Naive thymus-derived CD4-positive, alpha-beta T cell (primary cell): Measurements from ENCODE around the gene ZBTB45. TPM values are rescaled to one million over a fixed set of nuclear protein-coding genes. Genes with fewer than 3 reads are reported as not detected.

ENCODE experiments used
- ATAC-seq: fragments of 150-1000 bp; cut with Tn5 transposase; 2 replicates; pipeline ENCODE4 v1.10.0; 2021; ENCODE audit warnings: mild to moderate bottlenecking, moderate library complexity
- CTCF ChIA-PET: fragments of 350-600 bp; sonication (Branson Sonifier 250); formaldehyde crosslinking; loops from one replicate; lab custom pipeline; 2021; ENCODE audit warnings: antibody characterized with exemption; lab: Charles Lee
- POLR2A ChIA-PET: fragments of 350-600 bp; sonication (Branson Sonifier 250); formaldehyde crosslinking; loops from one replicate; lab custom pipeline; 2021; ENCODE audit warnings: antibody characterized with exemption, inconsistent platforms; lab: Charles Lee
- DNase-seq, 9 donors: peaks; one replicate each; pipeline versions ENCODE4 v3.0.0 to v3.0.0-alpha.2; 2020 to 2022; ENCODE audit warnings: mixed read lengths in 1 of 9
- H3K27ac ChIP-seq: one replicate; pipeline ENCODE4 v1.7.0; 2013; ENCODE audit warnings: mild to moderate bottlenecking, low read depth, low read length, moderate library complexity
- H3K27me3 ChIP-seq, 2 donors: one replicate each; pipeline ENCODE4 v1.7.0; 2013; ENCODE audit warnings: low read length in 2 of 2, mild to moderate bottlenecking in 2 of 2, moderate library complexity in 2 of 2; ENCODE audit not compliant: control insufficient read depth in 2 of 2, insufficient read depth in 2 of 2
- H3K36me3 ChIP-seq, 3 experiments: 1 replicate in 2 of 3; 2 replicates in 1 of 3; pipeline ENCODE4 v1.7.0; 2013; ENCODE audit warnings: low read length in 3 of 3, mild to moderate bottlenecking in 3 of 3, moderate library complexity in 1 of 3; ENCODE audit not compliant: insufficient read depth in 3 of 3, control insufficient read depth in 2 of 3
- H3K4me1 ChIP-seq, 2 donors: one replicate each; pipeline ENCODE4 v1.7.0; 2013; ENCODE audit warnings: low read length in 2 of 2, mild to moderate bottlenecking in 2 of 2, moderate library complexity in 1 of 2; ENCODE audit not compliant: control insufficient read depth in 2 of 2, insufficient read depth in 2 of 2
- H3K4me3 ChIP-seq: 2 replicates; pipeline ENCODE4 v1.7.0; 2013; ENCODE audit warnings: mild to moderate bottlenecking, low read length
- H3K9me3 ChIP-seq, 3 experiments: 1 replicate in 2 of 3; 2 replicates in 1 of 3; pipeline ENCODE4 v1.7.0; 2013; ENCODE audit warnings: low read length in 3 of 3; ENCODE audit not compliant: control insufficient read depth in 2 of 3
- H3K27ac Mint-ChIP-seq, 9 donors: one replicate each; pipeline ENCODE4 v1.8.0; 2020 to 2022; ENCODE audit warnings: mixed read lengths in 9 of 9, mild to moderate bottlenecking in 8 of 9, moderate library complexity in 5 of 9, inconsistent platforms in 2 of 9
- H3K27me3 Mint-ChIP-seq, 5 donors: one replicate each; pipeline ENCODE4 v1.8.0; 2021 to 2022; ENCODE audit warnings: mixed read lengths in 5 of 5, mild to moderate bottlenecking in 1 of 5
- H3K36me3 Mint-ChIP-seq, 5 donors: one replicate each; pipeline ENCODE4 v1.8.0; 2020 to 2022; ENCODE audit warnings: mixed read lengths in 5 of 5, mild to moderate bottlenecking in 3 of 5, inconsistent platforms in 1 of 5
- H3K4me1 Mint-ChIP-seq, 7 donors: one replicate each; pipeline ENCODE4 v1.8.0; 2020 to 2022; ENCODE audit warnings: mixed read lengths in 7 of 7, mild to moderate bottlenecking in 3 of 7, inconsistent platforms in 1 of 7
- H3K4me3 Mint-ChIP-seq, 10 donors: one replicate each; pipeline ENCODE4 v1.8.0; 2020 to 2022; ENCODE audit warnings: mild to moderate bottlenecking in 10 of 10, mixed read lengths in 10 of 10, moderate library complexity in 6 of 10, inconsistent platforms in 2 of 10
- H3K9me3 Mint-ChIP-seq, 11 donors: one replicate each; pipeline ENCODE4 v1.8.0; 2020 to 2022; ENCODE audit warnings: mixed read lengths in 11 of 11, mild to moderate bottlenecking in 4 of 11, inconsistent platforms in 1 of 11, moderate library complexity in 1 of 11
- intact Hi-C, 2 donors: fragments of 100-400 bp; cut with micrococcal nuclease; formaldehyde crosslinking; loops; one replicate each; pipeline ENCODE4 v1.15.1; 2023
- polyA plus RNA-seq, 2 donors: library from polyadenylated mRNA; unstranded; fragments of 300-500 nt; fragmentation: Illumina TruSeq; gene quantifications; one replicate each; pipeline ENCODE4 v1.2.3, GENCODE V29; 2021
- total RNA-seq, 6 experiments: library from RNA in 5 of 6; stranded (reverse) in 5 of 6; gene quantifications; 1 replicate in 5 of 6; 2 replicates in 1 of 6; pipeline ENCODE4 v1.2.3 and lab custom pipeline; 2021 to 2026

The ZBTB45 gene
- total and polyA plus RNA-seq, 7 experiments from 2014 or later, result 5.1 to 19.2 (median 9.9) TPM

GRCh38 chr19:58518256-58519086 is 1.1 kb downstream of the ZBTB45 start:
- H3K9me3 ChIP-seq, result no peaks in the 10 kb centered on the region
- Mint-ChIP-seq H3K4me3 (peak overlapping the region; percentile 90 to 97 (median 95)), H3K36me3 (peaks cover 0 to 18% (median 0%) of the 10 kb centered on the region in 5 donors), H3K27me3 (peaks cover 0 to 3% (median 0%) of the 10 kb centered on the region in 5 donors), H3K27ac (peak overlapping the region; percentile 92 to 99 (median 97)), H3K9me3 (peaks cover 0 to 4% (median 0%) of the 10 kb centered on the region in 11 donors), H3K4me1 (peaks cover 29 to 55% (median 45%) of the 10 kb centered on the region in 7 donors)
- H3K36me3 ChIP-seq, result peaks cover 0 to 22% (median 5%) of the 10 kb centered on the region in 3 experiments
- no peaks in the 10 kb centered on the region for H3K27me3 ChIP-seq
- ATAC-seq (no peak), DNase-seq (no peak)
- intact Hi-C loops, result loop anchor here (1.0 to 2.0 kb wide), 15 partner anchors 19 to 791 kb away; partner anchors contain the start of genes CHMP2A (in 2 of the 2), MZF1 (in 2 of the 2), TRIM28 (in 2 of the 2) and ZNF446 (in 2 of the 2)
- POLR2A ChIA-PET, result interaction anchor here (0.9 to 5.5 kb wide), 10 partner anchors 19 to 335 kb away, joined by 3 to 59 read pairs (median 20); partner anchors contain the start of genes CHMP2A, MZF1, TRIM28 and UBE2M
- CTCF ChIA-PET, result interaction anchor here (0.8 to 4.8 kb wide), 8 partner anchors 25 to 1112 kb away, joined by 3 to 46 read pairs (median 4); partner anchors contain the start of gene TRIM28
- H3K4me3 ChIP-seq, result peak overlapping the region; percentile 76
- peak overlapping the region; percentile 86 for H3K27ac ChIP-seq
- H3K4me1 ChIP-seq, result peaks cover 17 to 18% of the 10 kb centered on the region in 2 donors

GRCh38 chr19:58516964-58517833 is 2.4 kb downstream of the ZBTB45 start:
- Mint-ChIP-seq H3K9me3 (peaks cover 0 to 4% (median 0%) of the 10 kb centered on the region in 11 donors), H3K4me3 (peak overlapping the region in 5 of 10 donors; percentile 6 to 51 (median 16)), H3K27me3 (peaks cover 0 to 3% (median 0%) of the 10 kb centered on the region in 5 donors), H3K4me1 (peaks cover 29 to 55% (median 45%) of the 10 kb centered on the region in 7 donors), H3K36me3 (peaks cover 0 to 18% (median 0%) of the 10 kb centered on the region in 5 donors), H3K27ac (peak overlapping the region in 2 of 9 donors; percentile 38 to 46)
- Histone ChIP-seq H3K4me3 (no peak overlapping the region), H3K27me3 (no peaks in the 10 kb centered on the region), H3K27ac (no peak overlapping the region), H3K9me3 (no peaks in the 10 kb centered on the region), H3K4me1 (peaks cover 18 to 21% of the 10 kb centered on the region in 2 donors), H3K36me3 (peaks cover 0 to 22% (median 5%) of the 10 kb centered on the region in 3 experiments)
- ChIA-PET POLR2A (interaction anchor here (1.2 to 5.5 kb wide), 4 partner anchors 18 to 43 kb away, joined by 3 to 59 read pairs (median 12); partner anchors contain the start of genes CHMP2A and TRIM28), CTCF (interaction anchor here (1.2 to 4.8 kb wide), 2 partner anchors 63 to 66 kb away, joined by 3 to 46 read pairs; no protein-coding TSS in a partner anchor)
- intact Hi-C loops, result no loop called here
- ATAC-seq, result no peak
- DNase-seq, result no peak

- Mint-ChIP-seq H3K27ac (peak overlapping the region in 3 of 9 donors; percentile 59 to 67 (median 65)), H3K9me3 (peaks cover 0 to 4% (median 0%) of the 10 kb centered on the region in 11 donors), H3K36me3 (peaks cover 0 to 18% (median 0%) of the 10 kb centered on the region in 5 donors), H3K4me1 (peaks cover 29 to 55% (median 45%) of the 10 kb centered on the region in 7 donors), H3K4me3 (peak overlapping the region in 4 of 10 donors; percentile 10 to 57 (median 50)), H3K27me3 (peaks cover 0 to 3% (median 0%) of the 10 kb centered on the region in 5 donors)
- Histone ChIP-seq H3K27ac (no peak overlapping the region), H3K4me3 (no peak overlapping the region), H3K36me3 (peaks cover 0 to 22% (median 5%) of the 10 kb centered on the region in 3 experiments), H3K27me3 (no peaks in the 10 kb centered on the region), H3K9me3 (no peaks in the 10 kb centered on the region), H3K4me1 (peaks cover 18 to 21% of the 10 kb centered on the region in 2 donors)
- POLR2A ChIA-PET, result interaction anchor here (1.2 to 5.5 kb wide), 3 partner anchors 28 to 39 kb away, joined by 3 to 59 read pairs (median 4); partner anchors contain the start of genes CHMP2A and TRIM28
- CTCF ChIA-PET, result no interaction called here
- no peak for ATAC-seq
- DNase-seq, result no peak
- intact Hi-C loops, result no loop called here
Observed at GRCh38 chr19:58516246-58516836, 3.3 kb downstream of the ZBTB45 start.

- H3K36me3 Mint-ChIP-seq, result peaks cover 0 to 18% (median 0%) of the 10 kb centered on the region in 5 donors
- peak overlapping the region in 9 of 10 donors; percentile 7 to 82 (median 46) for H3K4me3 Mint-ChIP-seq
- Histone ChIP-seq H3K27ac (no peak overlapping the region), H3K9me3 (no peaks in the 10 kb centered on the region), H3K36me3 (peaks cover 0 to 22% (median 5%) of the 10 kb centered on the region in 3 experiments), H3K4me3 (no peak overlapping the region), H3K27me3 (no peaks in the 10 kb centered on the region), H3K4me1 (peaks cover 18 to 21% of the 10 kb centered on the region in 2 donors)
- CTCF ChIA-PET, result interaction anchor here (0.7 to 1.7 kb wide), 3 partner anchors 51 to 1171 kb away, joined by 3 to 5 read pairs (median 3); no protein-coding TSS in a partner anchor
- peaks cover 0 to 3% (median 0%) of the 10 kb centered on the region in 5 donors for H3K27me3 Mint-ChIP-seq
- H3K4me1 Mint-ChIP-seq, result peaks cover 25 to 52% (median 41%) of the 10 kb centered on the region in 7 donors
- intact Hi-C loops, result no loop called here
- ATAC-seq (no peak), DNase-seq (no peak)
- peaks cover 0 to 4% (median 0%) of the 10 kb centered on the region in 11 donors for H3K9me3 Mint-ChIP-seq
- H3K27ac Mint-ChIP-seq, result peak overlapping the region in 7 of 9 donors; percentile 15 to 87 (median 65)
- POLR2A ChIA-PET, result interaction anchor here (1.5 to 2.0 kb wide), 2 partner anchors 29 to 65 kb away, joined by 3 to 8 read pairs; partner anchors contain the start of gene TRIM28
Observed at GRCh38 chr19:58515259-58515658, 4.4 kb downstream of the ZBTB45 start.

GRCh38 chr19:58514564-58515022 is 5.0 kb downstream of the ZBTB45 start:
- Histone ChIP-seq H3K4me3 (peak overlapping the region; percentile 36), H3K36me3 (peaks cover 0 to 22% (median 5%) of the 10 kb centered on the region in 3 experiments), H3K9me3 (no peaks in the 10 kb centered on the region), H3K27ac (peak overlapping the region; percentile 64), H3K27me3 (no peaks in the 10 kb centered on the region), H3K4me1 (peaks cover 18 to 21% of the 10 kb centered on the region in 2 donors)
- peaks cover 0 to 20% (median 0%) of the 10 kb centered on the region in 5 donors for H3K36me3 Mint-ChIP-seq
- ATAC-seq, result no peak
- peaks cover 20 to 45% (median 34%) of the 10 kb centered on the region in 7 donors for H3K4me1 Mint-ChIP-seq
- peak overlapping the region; percentile 32 to 93 (median 82) for H3K4me3 Mint-ChIP-seq
- POLR2A ChIA-PET, result interaction anchor here (0.6 to 2.0 kb wide), 8 partner anchors 15 to 152 kb away, joined by 3 to 11 read pairs (median 4); partner anchors contain the start of genes CHMP2A, TRIM28 and UBE2M
- CTCF ChIA-PET, result interaction anchor here (0.5 to 2.5 kb wide), 12 partner anchors 13 to 1170 kb away, joined by 3 to 33 read pairs (median 4); no protein-coding TSS in a partner anchor
- H3K9me3 Mint-ChIP-seq, result peaks cover 0 to under 1% (median 0%) of the 10 kb centered on the region in 11 donors
- peak overlapping the region in 7 of 9 donors; percentile 67 to 94 (median 87) for H3K27ac Mint-ChIP-seq
- DNase-seq, result no peak
- H3K27me3 Mint-ChIP-seq, result peaks cover 0 to under 1% (median 0%) of the 10 kb centered on the region in 5 donors
- intact Hi-C loops, result loop anchor here (1.0 to 5.0 kb wide), 11 partner anchors 15 to 332 kb away; partner anchors contain the start of genes RPS5 (in 1 of the 2), TRIM28 (in 1 of the 2), ZNF132 (in 1 of the 2) and ZNF497 (in 1 of the 2)
